Sigmoid colon (tissue), 4 donors: ENCODE measurements around the gene ATP6V1D.

Experiments
- CTCF ChIP-seq, 4 experiments: fragments of 450-650 bp in 3 of 4; fragments of 200-600 bp in 1 of 4; IDR thresholded peaks; one replicate each; pipeline ENCODE4 v1.5.1; 2016 to 2019; ENCODE audit warnings: antibody characterized with exemption in 4 of 4, mild to moderate bottlenecking in 3 of 4, moderate library complexity in 2 of 4
- EP300 ChIP-seq, 4 donors: sonication (generic); formaldehyde crosslinking; IDR thresholded peaks; one replicate each; pipeline ENCODE4 v1.6.1; 2017; ENCODE audit warnings: antibody characterized with exemption in 4 of 4
- POLR2A ChIP-seq, 2 donors: fragments of 450-650 bp; IDR thresholded peaks; one replicate each; pipeline ENCODE4 v1.6.1; 2016; ENCODE audit warnings: antibody characterized with exemption in 2 of 2, mild to moderate bottlenecking in 2 of 2, moderate library complexity in 2 of 2
- POLR2AphosphoS5 ChIP-seq, 4 donors: sonication (generic); formaldehyde crosslinking; IDR thresholded peaks; one replicate each; pipeline ENCODE4 v1.6.1; 2017; ENCODE audit warnings: antibody characterized with exemption in 4 of 4

GRCh38 chr14:67400434-67400833 lies 40.8 kb upstream of the ATP6V1D start:
- TF ChIP-seq CTCF (IDR thresholded peaks at IDR 0.05) (no peak), POLR2A (IDR thresholded peaks at IDR 0.05) (no peak), POLR2AphosphoS5 (IDR thresholded peaks at IDR 0.05) (no peak), EP300 (IDR thresholded peaks at IDR 0.05) (no peak)
